ENCODE data around the gene PRDM7.
"Not testable (repeated sequence)": the region's sequence is repeated elsewhere in the genome, so short reads cannot be mapped to it uniquely, and the experiment has no call there.

PRDM7 gene

DNA sequence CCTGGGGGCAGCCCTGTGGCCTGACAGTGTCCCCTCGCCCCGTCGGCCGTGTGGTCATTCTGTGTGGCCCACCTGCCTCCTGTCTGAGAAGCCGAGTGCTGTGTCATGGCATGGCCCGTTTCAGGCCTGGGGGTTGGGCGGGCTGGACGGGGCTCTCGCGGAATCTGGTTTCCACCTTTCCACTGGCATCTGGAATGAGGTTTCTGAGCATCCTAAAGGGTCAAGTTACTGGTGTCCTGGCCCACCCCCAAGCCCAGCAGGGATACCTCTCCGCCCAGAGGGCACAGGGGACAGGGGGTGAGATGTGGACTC, 65.7 kb downstream of the PRDM7 start:
- no peak for DNase-seq

DNA sequence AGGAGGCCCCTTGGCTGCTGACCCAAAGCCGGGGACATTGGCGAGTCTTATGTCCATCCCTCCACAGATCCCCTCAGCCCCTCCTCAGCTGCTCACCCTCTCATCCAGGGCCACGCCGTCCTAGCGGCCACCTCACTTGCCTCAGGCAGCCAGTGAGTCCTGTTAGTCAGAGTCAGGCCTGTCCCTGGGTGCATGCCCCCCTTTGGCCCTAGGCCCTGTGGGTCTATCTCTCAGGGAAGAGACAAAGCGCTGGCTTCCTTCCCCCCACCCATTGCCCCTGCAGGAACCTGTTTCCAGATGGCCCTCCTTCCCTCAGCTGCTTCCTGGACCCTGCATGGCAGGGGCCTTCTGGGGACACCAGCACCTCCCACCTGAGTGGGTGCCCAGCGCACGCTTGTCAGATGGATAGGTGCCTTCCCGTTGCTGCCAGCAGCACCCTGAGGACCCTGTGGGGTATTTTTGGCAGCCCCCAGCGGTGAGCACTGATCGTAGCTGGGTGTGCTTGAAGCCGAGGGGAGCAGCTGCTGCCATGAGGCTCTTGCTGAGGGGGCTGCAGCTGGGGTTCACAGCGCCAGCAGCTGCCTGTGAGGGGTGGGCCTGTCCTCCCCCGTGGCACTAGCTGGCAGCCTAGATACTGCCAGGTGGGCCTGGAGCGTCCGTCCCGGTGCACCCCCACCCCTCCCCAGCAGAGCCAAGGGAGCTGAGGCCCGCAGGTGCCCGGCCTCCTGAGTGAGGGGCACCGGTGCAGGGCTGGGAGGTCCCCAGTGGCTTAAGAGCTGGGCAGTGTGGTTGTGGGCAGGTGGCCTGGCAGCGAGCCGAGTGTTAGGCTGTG, 66.2 kb downstream of the PRDM7 start:
- DNase-seq: no peak

DNA sequence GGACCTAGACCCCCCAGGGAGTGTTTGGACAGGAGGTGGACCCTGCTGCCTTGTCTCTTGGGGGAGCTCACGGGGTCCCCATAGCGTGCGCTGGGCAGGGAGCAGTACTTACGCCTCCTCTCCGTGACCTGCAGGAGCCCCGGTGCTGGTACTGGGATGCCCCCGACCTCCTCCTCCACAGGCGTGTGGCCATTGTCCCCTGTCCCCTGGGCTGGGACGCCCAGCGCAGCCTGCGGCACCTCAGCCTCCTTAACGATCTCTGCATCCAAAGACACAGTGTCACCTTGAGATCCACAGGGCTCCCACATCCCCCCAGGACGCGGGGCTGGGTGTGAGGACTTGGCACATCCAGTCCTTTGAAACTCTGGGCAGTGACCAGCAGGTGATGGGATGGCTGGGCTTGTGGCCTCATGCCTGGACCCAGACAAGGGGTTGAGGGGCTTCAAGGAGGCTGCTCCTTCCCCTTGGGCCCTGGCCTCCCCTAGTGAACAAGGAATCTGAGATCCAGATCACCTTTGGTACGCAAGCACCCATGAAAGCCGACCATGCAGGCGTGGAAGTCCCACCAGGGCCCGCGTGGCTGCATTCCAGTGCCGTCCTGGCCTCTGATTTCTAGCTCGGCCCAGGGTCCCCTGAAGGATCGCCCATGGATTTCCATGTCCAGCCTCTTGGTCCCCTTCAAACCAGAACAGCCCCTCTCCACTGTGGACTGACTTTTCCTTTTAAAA, 67.8 kb downstream of the PRDM7 start:
- no peak for DNase-seq

DNA sequence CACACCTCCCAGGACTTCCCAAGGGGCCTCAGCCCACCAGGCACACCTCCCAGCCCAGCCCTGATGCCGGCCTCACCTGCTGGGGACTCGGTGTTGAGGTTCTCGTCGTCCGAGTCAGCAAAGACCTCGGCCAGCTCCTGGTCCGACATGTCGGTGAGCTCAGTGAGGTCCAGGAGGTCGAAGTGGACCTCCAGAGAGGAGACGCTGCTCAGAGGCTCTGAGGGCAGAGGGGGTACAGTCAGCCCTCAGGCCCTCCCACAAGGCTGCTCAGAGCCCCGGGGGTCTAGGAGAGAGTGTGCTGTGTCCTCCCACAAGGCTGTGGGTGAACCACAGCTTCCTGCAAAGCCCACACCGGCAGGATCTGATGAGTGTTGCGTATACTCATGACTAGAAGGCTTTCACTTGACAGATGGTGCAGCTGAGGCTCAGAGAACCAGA, 68.4 kb downstream of the PRDM7 start:
- DNase-seq: no peak

DNA sequence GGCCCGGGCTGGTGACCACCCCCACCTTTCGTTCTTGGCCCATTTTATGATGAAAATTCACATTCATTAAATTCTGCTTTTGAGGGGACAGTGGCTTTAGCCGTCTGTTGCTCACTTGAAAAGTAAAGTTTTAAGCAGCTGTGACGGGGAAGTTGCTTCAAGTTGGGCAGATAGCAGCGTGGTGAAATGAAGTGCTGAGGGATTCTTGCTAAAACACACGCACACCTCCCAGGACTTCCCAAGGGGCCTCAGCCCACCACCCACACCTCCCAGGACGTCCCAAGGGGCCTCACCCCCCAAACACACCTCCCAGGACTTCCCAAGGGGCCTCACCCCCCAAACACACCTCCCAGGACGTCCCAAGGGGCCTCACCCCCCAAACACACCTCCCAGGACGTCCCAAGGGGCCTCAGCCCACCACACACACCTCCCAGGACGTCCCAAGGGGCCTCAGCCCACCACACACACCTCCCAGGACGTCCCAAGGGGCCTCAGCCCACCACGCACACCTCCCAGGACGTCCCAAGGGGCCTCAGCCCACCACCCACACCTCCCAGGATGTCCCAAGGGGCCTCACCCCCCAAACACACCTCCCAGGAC, 69.4 kb downstream of the PRDM7 start:
- DNase-seq: not testable (repeated sequence)

DNA sequence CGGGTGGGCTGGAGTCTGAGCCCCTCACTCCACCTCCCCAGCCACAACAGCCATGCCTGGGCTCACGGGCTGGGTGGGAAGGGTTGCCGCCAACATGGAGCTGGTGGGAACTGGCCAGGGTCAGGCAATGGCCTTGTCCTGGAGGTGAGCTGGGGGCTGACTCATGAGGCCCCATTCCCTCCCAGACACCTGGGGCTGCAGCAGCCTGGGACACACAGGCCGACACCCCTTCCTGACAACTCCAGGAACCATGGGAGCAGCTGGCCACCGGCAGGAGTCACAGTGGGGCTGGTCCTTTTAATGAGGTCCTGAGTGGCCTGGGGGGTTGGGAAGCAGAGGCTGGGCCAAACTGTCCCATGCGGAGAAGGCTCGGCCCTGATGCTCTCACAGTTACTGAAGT, 70.1 kb downstream of the PRDM7 start:
- DNase-seq: no peak

All from DMS79 treated with DMSO at 0.1 percent for 48 hours (cell line).